GM12891 (cell line): ENCODE data around the gene CYP1A1.
"Not testable (repeated sequence)": the region's sequence is repeated elsewhere in the genome, so short reads cannot be mapped to it uniquely, and the experiment has no call there.

Source experiments
- DNase-seq: peaks from one replicate; pipeline ENCODE4 v3.0.0; 2011; ENCODE audit warnings: low spot score; ENCODE audit not compliant: insufficient read length
- FAIRE-seq: peaks from 2 replicates; lab custom pipeline; 2011; peaks lifted over from hg19 to GRCh38; lab: Jason Lieb, UNC
- PAX5 ChIP-seq: IDR thresholded peaks from 2 replicates; pipeline ENCODE4 v1.6.1; 2011; ENCODE audit warnings: low read length, moderate library complexity, mild to moderate bottlenecking; ENCODE audit not compliant: insufficient read depth, severe bottlenecking
- POLR2A ChIP-seq: IDR thresholded peaks from 2 replicates; pipeline ENCODE4 v1.6.1; 2011; ENCODE audit warnings: low read depth, low read length, control low read depth
- POLR2AphosphoS5 ChIP-seq: IDR thresholded peaks from 2 replicates; pipeline ENCODE4 v1.6.1; 2011; ENCODE audit warnings: low read depth, low read length, control low read depth
- POU2F2 ChIP-seq: IDR thresholded peaks from 2 replicates; pipeline ENCODE4 v1.6.1; 2011; ENCODE audit warnings: low read depth, mild to moderate bottlenecking, control low read depth, low read length, moderate library complexity
- SPI1 ChIP-seq: IDR thresholded peaks from 2 replicates; pipeline ENCODE4 v1.6.1; 2011; ENCODE audit warnings: low read depth, low read length, control low read depth
- TAF1 ChIP-seq: IDR thresholded peaks from 2 replicates; pipeline ENCODE4 v1.6.1; 2011; ENCODE audit warnings: low read depth, low read length, control low read depth

The CYP1A1 gene

DNA sequence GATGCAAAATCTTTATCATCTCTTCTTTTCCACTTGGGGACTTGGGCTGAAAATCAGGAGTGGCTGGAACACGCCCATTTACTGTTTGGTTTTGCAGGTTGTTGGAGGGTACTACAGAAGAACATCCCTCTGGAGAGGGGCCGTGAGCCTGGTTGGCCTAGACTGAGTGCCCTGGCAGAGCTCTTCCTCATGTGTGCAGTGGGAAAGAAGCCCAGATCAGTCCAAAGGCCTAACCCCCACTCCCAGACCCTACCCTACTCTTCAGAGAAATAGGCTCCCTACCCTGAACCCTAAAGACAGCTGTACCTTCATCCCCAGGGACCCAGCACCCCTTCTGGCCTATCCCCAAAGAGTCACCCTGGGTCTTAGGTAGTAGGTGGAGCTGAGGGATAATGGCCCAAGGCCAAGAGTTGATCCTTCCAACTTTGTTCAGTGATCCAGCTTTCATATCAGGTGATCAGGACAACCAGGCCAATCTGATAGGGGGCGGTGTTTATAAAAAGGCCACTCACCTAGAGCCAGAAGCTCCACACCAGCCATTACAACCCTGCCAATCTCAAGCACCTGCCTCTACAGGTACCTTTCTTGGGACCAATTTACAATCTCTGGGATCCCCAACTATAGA lies 23.1 kb upstream of the CYP1A1 start, which contains the start of gene CYP1A2:
Gene CYP1A2 (plus strand): TSS at position 524 of the 625 bp plus-strand sequence. CDS start 894 bp downstream, outside the sequence.
- TF ChIP-seq POLR2AphosphoS5: no peak
- no peak for TF ChIP-seq TAF1
- no peak for TF ChIP-seq POU2F2
- no peak for TF ChIP-seq PAX5
- no peak for TF ChIP-seq POLR2A
- no peak for TF ChIP-seq SPI1
- no peak for DNase-seq
- FAIRE-seq: no peak

DNA sequence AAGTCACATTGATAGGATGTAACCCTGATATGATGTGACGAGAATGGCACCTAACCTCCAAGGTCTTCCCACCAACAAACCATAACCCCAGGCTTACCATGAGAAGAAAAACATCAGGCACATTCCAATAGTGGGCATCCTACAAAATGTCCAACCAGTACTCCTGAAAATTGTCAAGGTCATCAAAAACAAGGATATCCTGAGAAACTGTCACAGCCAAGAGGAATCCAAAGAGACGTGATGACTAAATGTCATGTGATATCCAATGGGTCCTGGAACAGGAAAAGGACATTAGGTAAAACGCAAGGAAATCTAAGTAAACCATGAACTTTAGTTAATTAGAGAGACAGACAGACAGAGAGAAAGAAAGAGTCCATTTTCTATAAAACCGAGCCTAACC lies 21.1 kb upstream of the CYP1A1 start:
- FAIRE-seq: no peak
- TF ChIP-seq POLR2AphosphoS5: no peak
- TF ChIP-seq POU2F2: no peak
- no peak for DNase-seq

DNA sequence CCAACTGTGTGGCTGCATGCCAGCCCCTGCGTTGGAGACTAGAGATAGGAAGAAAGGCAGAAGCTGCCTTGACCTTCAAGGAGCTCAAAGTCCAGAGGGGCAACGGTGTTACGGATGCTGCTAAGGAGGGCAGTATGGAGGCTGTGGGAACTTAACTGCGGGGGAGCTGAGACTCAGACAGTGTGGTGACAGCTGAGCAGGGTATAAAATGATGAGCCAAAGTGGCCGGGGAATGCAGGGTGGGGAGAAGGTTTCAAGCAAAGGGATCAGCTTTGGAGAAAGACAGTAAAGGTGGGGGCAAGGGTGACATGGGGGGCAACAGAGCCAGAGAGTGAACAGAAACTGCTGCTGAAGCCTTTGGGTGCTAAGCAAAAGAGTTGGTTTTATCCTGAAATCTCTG lies 17.1 kb upstream of the CYP1A1 start:
- DNase-seq: no peak
- TF ChIP-seq PAX5 (no peak), POU2F2 (no peak), POLR2AphosphoS5 (no peak), SPI1 (no peak), TAF1 (no peak), POLR2A (no peak)
- no peak for FAIRE-seq

DNA sequence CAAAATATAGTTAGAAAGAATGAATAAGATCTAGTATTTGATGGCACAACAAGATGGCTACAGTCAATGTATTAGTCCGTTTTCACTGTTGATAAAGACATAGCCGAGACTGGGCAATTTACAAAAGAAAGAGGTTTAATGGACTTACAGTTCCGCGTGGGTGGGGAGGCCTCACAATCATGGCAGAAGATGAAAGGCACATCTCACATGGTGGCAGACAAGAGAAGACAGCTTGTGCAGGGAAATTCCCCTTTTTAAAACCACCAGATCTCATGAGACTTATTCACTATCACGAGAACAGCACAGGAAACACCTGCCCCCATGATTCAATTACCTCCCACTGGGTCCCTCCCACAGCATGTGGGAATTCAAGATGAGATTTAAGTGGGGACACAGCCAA lies 12.9 kb upstream of the CYP1A1 start:
- not testable (repeated sequence) for FAIRE-seq, DNase-seq

DNA sequence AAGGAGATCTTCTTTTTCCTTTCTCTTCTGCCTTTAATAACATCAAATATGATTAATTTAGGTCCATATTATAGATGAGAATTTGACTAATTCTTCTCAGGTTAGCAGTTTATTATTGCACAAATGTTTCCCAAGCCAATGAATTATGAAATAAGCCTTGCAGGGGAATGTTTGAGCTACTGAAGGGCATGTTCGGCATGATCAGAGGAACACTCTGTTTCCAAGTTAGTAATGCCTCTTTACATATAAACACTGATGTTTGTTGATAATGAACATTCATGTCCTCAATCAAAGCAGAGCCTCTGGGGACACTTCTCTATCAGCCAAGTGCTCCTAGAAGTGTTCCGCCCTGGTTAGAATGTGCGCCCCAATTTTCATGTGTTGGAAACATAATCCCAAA lies 10.0 kb upstream of the CYP1A1 start:
- no peak for DNase-seq
- no peak for TF ChIP-seq SPI1
- TF ChIP-seq POLR2AphosphoS5: no peak
- TF ChIP-seq POU2F2: no peak
- TF ChIP-seq TAF1: no peak
- TF ChIP-seq PAX5: no peak
- TF ChIP-seq POLR2A: no peak
- FAIRE-seq: no peak

DNA sequence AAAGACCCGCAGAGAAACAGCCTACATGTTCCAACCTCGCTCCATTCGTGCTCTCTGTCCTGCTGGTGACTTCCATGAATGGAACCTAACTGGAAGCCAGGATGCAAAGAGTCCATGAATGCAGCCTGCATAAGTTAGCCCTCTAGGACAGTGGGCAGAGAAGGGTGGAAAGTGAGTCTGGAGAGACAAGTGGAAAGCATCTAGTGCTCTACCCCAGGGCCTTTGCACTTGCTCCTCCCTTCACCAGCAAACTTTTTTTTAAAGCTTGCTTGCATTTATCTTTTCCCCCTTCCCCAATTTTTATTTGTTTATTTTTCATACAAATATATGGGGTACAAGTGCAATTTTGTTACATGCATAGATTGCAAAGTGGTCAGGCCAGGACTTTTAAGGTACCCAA lies 7.9 kb upstream of the CYP1A1 start:
- FAIRE-seq (no peak), DNase-seq (no peak)
- TF ChIP-seq POLR2AphosphoS5 (no peak), POU2F2 (no peak)

DNA sequence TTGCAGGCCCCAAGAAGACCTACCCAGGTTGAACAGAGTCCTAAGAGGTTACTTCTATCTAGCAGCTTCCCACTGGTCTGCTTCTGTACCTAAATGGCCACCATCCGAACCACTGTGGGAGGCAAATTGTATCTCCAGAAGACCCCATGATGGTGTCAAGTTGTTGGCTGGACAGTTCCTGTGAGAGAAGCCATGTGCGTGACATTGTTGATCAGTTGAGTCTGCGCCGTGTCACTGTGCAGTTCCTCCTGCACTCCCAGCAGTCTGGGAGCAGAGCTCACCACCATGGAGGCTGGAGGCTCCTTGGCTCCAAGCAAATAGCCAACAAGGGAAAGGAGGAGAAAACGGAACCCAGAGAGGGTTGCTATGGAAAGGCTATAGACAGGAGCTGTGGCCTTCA lies 7.5 kb upstream of the CYP1A1 start:
- TF ChIP-seq POLR2AphosphoS5 (no peak), POU2F2 (no peak)
- DNase-seq (no peak), FAIRE-seq (no peak)

DNA sequence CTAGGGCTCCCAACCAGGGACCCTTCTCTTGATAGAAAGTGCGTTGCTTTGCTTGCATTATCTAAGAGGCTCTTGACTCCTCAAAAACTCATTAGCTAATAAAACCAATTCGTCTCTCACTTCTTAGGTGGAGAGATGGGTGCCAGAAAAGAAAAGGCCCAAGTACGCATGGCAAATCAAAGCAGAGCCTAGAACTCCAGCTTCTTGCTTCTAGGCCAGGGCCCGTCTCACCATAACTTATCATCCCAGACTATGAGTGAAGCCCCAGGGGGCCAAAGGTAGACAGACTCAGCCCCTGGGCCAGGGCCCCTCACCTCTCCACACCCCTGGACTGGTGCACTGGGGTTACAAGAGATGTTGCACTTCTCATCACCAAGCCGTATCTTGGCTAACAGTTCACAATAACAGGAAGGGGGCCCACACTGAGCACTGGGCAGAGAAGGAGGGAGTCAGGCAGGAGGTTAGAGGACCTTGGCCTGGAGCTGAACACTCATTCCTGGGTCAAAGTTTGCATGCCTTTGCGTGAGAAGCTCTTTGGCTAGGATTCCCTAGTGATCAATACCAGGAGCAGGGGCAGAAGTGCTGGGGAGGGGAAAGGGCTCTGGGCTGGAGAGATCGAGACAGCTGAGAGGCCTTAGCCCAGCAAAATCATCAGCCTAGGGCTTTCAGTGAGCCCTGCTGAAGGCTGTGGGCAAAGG lies 5.4 kb upstream of the CYP1A1 start:
- no peak for FAIRE-seq
- TF ChIP-seq POU2F2 (no peak), POLR2A (no peak), POLR2AphosphoS5 (no peak), PAX5 (no peak), TAF1 (no peak), SPI1 (no peak)
- no peak for DNase-seq

DNA sequence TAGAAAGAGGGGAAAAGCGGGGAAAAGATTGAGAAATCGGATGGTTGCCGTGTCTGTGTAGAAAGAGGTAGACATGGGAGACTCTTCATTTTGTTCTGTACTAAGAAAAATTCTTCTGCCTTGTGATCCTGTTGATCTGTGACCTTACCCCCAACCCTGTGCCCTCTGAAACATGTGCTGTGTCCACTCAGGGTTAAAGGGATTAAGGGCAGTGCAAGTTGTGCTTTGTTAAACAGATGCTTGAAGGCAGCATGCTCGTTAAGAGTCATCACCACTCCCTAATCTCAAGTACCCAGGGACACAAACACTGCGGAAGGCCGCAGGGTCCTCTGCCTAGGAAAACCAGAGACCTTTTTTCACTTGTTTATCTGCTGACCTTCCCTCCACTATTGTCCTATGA lies 4.0 kb upstream of the CYP1A1 start:
- DNase-seq, FAIRE-seq: not testable (repeated sequence)

DNA sequence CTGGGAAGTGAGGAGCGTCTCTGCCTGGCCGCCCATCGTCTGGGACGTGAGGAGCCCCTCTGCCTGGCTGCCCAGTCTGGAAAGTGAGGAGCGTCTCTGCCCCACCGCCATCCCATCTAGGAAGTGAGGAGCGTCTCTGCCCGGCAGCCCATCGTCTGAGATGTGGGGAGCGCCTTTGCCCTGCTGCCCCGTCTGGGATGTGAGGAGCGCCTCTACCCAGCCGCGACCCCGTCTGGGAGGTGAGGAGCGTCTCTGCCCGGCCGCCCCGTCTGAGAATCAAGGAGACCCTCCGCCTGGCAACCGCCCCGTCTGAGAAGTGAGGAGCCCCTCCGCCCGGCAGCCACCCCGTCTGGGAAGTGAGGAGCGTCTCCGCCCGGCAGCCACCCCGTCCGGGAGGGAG lies 3.4 kb upstream of the CYP1A1 start:
- not testable (repeated sequence) for FAIRE-seq, DNase-seq

DNA sequence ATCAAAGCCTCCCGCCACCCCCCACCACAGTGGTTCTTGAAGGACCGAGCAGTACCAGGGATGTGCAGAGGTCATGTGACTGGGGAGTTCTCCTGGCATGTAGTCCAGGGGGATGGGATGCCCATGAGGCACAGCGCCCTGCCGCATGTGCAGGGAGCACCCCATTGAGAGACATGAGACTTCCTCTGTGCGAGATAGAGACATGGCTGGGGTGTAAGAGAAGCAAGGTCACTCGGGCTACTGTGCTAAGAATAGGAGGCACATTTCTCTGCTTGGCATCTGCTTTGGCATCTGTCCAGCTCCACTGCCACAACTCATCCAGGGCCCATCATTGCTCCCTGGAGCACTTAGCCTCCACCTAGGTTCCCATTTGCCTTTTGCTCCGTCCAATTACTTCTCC lies 2.4 kb upstream of the CYP1A1 start:
- no peak for FAIRE-seq
- TF ChIP-seq POLR2AphosphoS5 (no peak), POU2F2 (no peak), TAF1 (no peak), SPI1 (no peak), PAX5 (no peak), POLR2A (no peak)
- DNase-seq: no peak
